Endothelial cell of umbilical vein (primary cell): ENCODE results near the gene KNTC1.

Source experiments
- CTCF ChIP-seq, 2 donors: IDR thresholded peaks; 1 replicate in 1 of 2; 2 replicates in 1 of 2; pipeline ENCODE4 v1.5.1; 2011; ENCODE audit warnings: low read length in 2 of 2, mild to moderate bottlenecking in 2 of 2, moderate library complexity in 2 of 2, control low read depth in 1 of 2, inconsistent platforms in 1 of 2, low read depth in 1 of 2; ENCODE audit not compliant: insufficient read depth in 1 of 2; ENCODE audit errors: extremely low read depth in 1 of 2
- EZH2 ChIP-seq: IDR thresholded peaks from 2 replicates; pipeline ENCODE4 v1.6.1; 2012; ENCODE audit warnings: borderline replicate concordance, low read depth, mild to moderate bottlenecking, moderate library complexity, low read length, inconsistent platforms; ENCODE audit not compliant: severe bottlenecking
- JUN ChIP-seq: IDR thresholded peaks from 2 replicates; pipeline ENCODE4 v1.6.1; 2011; ENCODE audit warnings: borderline replicate concordance, low read depth; ENCODE audit not compliant: insufficient read length, insufficient read depth
- MYC ChIP-seq: IDR thresholded peaks from one replicate; pipeline ENCODE4 v1.6.1; 2011; ENCODE audit warnings: mild to moderate bottlenecking, low read depth, low read length
- POLR2A ChIP-seq: IDR thresholded peaks from 2 replicates; pipeline ENCODE4 v1.6.1; 2012; ENCODE audit warnings: low read depth, mild to moderate bottlenecking, control low read depth, low read length
- POLR2AphosphoS5 ChIP-seq: IDR thresholded peaks from 2 replicates; pipeline ENCODE4 v1.6.1; 2012; ENCODE audit warnings: low read depth, mild to moderate bottlenecking, control low read depth, low read length, moderate library complexity; ENCODE audit not compliant: insufficient read depth
- TF ChIP-seq, protein P1 (sequence below): IDR thresholded peaks from 2 replicates; pipeline ENCODE4 v1.6.1; 2011; ENCODE audit not compliant: insufficient read depth, insufficient read length

DNA sequence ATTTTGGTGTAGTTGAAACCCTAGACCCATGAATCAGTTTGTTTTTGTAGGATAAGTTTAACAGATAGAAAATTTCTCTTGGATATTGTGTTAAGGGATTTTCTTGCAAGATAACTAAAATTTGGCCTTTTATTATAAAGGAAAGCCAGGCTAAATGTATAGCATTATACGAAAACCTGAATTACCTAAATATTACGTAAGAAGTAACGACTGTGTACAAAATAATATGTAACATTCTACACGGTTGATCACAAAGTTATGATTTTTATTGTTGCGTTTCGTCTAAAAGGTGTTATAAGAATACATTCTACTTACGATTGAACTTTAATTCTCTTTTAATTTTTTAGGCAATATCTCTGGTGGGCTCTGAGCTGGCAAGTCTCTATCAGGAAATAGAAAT, 63.9 kb downstream of the KNTC1 start:
- TF ChIP-seq POLR2AphosphoS5 (no peak), POLR2A (no peak), CTCF (IDR thresholded peaks at IDR 0.05; ENCODE audit: extremely low read depth in 1 of 2, insufficient read depth in 1 of 2, low read depth in 1 of 2, low read length in 2 of 2) (no peak), JUN (no peak), MYC (no peak), EZH2 (no peak)
- TF ChIP-seq, protein P1, sequence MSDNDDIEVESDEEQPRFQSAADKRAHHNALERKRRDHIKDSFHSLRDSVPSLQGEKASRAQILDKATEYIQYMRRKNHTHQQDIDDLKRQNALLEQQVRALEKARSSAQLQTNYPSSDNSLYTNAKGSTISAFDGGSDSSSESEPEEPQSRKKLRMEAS = no peak
